ENCODE data around the gene TBC1D2.

The TBC1D2 gene

DNA sequence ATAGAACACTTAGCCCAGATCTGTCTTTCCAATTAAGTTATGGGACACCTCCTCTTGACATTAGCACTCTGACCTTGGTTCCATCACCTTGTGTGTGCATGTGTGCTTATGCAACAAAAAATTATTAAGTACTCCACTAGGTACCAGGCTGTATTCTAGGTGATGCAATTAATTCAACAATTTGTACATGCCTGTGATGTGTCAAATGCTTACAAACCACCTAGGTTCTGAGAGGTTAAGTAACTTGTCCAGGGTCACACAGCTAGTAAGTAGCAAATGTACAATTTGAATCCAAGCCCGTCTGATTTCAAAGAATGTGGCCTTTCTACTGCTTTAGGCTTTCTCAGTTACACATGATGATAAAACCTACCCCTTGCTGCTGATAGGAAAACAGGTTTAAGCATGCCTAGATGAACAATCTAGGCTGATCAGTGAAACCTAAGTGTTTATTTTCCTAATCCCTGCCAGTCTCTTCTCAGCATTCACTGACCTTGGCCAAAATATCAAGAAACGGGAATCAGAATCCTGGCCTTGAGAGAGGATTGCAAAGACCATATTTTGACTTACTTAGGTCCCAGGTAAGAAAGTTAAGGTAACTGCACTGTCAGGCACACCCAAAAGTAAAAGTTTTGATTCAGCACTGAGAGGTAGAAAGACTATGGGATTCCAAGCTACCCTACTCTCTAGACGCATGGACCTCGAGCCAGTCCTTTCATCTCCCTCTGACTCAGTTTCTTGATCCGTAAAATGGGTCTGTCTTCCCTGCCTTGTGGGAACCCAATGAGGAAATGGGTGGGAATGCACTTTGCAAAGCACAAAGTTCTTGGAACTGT lies 1.0 kb downstream of the TBC1D2 start:
- Histone ChIP-seq H3K4me2 (ENCODE audit: low read length) (peak overlapping the region; percentile 86), H2AFZ (ENCODE audit: low read depth, low read length) (0 out of 2 replicates have a peak overlapping the region, but pooled peaks have one; percentile 97), H3K9me3 (ENCODE audit: insufficient read depth, low read length) (no peaks in the 10 kb centered on the region), H4K20me1 (ENCODE audit: insufficient read depth, low read length) (no peaks in the 10 kb centered on the region), H3K36me3 (replicated peaks; ENCODE audit: low read depth, low read length) (no peaks in the 10 kb centered on the region), H3K27me3 (ENCODE audit: low read depth, low read length) (peaks cover 8% of the 10 kb centered on the region; the same call in 1 of the 2 replicates), H3K79me2 (ENCODE audit: low read length) (no peaks in the 10 kb centered on the region), H3K4me3 (ENCODE audit: low read length) (peak overlapping the region; percentile 89), H3K9ac (ENCODE audit: low read length) (no peak overlapping the region), H3K4me1 (ENCODE audit: low read length) (peaks cover 4% of the 10 kb centered on the region), H3K27ac (ENCODE audit: low read length) (no peak overlapping the region)
- TF ChIP-seq, protein P1, sequence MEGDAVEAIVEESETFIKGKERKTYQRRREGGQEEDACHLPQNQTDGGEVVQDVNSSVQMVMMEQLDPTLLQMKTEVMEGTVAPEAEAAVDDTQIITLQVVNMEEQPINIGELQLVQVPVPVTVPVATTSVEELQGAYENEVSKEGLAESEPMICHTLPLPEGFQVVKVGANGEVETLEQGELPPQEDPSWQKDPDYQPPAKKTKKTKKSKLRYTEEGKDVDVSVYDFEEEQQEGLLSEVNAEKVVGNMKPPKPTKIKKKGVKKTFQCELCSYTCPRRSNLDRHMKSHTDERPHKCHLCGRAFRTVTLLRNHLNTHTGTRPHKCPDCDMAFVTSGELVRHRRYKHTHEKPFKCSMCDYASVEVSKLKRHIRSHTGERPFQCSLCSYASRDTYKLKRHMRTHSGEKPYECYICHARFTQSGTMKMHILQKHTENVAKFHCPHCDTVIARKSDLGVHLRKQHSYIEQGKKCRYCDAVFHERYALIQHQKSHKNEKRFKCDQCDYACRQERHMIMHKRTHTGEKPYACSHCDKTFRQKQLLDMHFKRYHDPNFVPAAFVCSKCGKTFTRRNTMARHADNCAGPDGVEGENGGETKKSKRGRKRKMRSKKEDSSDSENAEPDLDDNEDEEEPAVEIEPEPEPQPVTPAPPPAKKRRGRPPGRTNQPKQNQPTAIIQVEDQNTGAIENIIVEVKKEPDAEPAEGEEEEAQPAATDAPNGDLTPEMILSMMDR (IDR thresholded peaks at IDR 0.05; ENCODE audit: low read depth, low read length): no peak
- TF ChIP-seq EZH2phosphoT487 (IDR thresholded peaks at IDR 0.05; ENCODE audit: low read depth): no peak

DNA sequence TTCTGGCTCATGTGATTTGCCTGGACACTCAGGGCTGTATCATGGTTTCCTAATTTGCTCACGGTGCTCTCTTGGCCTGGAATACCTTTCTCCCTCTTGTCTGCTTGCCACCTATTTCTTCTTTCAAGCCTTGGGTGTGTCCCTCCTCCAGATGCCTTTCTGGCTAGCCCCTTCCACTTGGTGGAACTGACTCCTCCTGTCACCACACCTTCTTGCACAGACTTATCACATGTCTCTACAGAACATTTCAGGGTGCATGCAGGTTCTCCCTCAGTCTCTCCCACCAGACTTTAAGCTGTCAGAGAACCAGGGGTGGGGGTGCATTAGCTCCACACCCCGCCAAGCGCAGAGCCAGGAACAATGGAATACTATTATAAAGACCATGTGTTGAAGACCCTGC lies 1.9 kb downstream of the TBC1D2 start:
- TF ChIP-seq, protein P1 (IDR thresholded peaks at IDR 0.05; ENCODE audit: low read depth, low read length): no peak
- TF ChIP-seq EZH2phosphoT487 (IDR thresholded peaks at IDR 0.05; ENCODE audit: low read depth): no peak
- no peaks in the 10 kb centered on the region for H3K79me2 ChIP-seq (ENCODE audit: low read length)
- no peaks in the 10 kb centered on the region for H3K36me3 ChIP-seq (replicated peaks; ENCODE audit: low read depth, low read length)
- peaks cover 4% of the 10 kb centered on the region for H3K4me1 ChIP-seq (ENCODE audit: low read length)
- H3K4me2 ChIP-seq (ENCODE audit: low read length): no peak overlapping the region
- no peaks in the 10 kb centered on the region for H3K9me3 ChIP-seq (ENCODE audit: insufficient read depth, low read length)
- H2AFZ ChIP-seq (ENCODE audit: low read depth, low read length): no peak overlapping the region
- peaks cover 8% of the 10 kb centered on the region; the same call in 1 of the 2 replicates for H3K27me3 ChIP-seq (ENCODE audit: low read depth, low read length)
- H3K4me3 ChIP-seq (ENCODE audit: low read length): no peak overlapping the region
- no peak overlapping the region for H3K27ac ChIP-seq (ENCODE audit: low read length)
- no peaks in the 10 kb centered on the region for H4K20me1 ChIP-seq (ENCODE audit: insufficient read depth, low read length)
- no peak overlapping the region for H3K9ac ChIP-seq (ENCODE audit: low read length)

DNA sequence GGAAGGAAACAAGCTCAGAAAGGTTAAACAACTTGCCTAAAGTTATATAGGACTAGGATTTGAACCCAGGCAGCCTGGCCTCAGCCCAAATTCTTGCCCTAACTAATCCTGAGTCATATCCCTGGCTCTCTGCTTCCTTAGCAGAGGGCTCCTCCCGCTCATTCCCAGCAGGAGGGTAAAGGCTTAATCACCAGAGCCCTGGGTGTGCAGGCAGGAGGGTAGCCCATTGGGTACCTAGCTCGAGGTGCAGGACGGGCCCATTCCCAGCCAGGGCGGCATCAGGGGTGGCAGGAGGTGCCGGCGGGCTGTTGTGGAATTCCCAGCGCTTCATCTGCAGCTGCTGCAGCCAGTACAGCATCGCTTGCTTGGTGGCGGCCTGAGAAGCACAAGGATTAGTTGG lies 3.9 kb downstream of the TBC1D2 start:
- H3K4me2 ChIP-seq (ENCODE audit: low read length): no peak overlapping the region
- no peaks in the 10 kb centered on the region for H3K9me3 ChIP-seq (ENCODE audit: insufficient read depth, low read length)
- H3K79me2 ChIP-seq (ENCODE audit: low read length): no peaks in the 10 kb centered on the region
- H3K4me3 ChIP-seq (ENCODE audit: low read length): no peak overlapping the region
- H3K27ac ChIP-seq (ENCODE audit: low read length): no peak overlapping the region
- H4K20me1 ChIP-seq (ENCODE audit: insufficient read depth, low read length): no peaks in the 10 kb centered on the region
- TF ChIP-seq EZH2phosphoT487 (IDR thresholded peaks at IDR 0.05; ENCODE audit: low read depth): no peak
- H3K4me1 ChIP-seq (ENCODE audit: low read length): peaks cover 4% of the 10 kb centered on the region
- peaks cover 8% of the 10 kb centered on the region; the same call in 1 of the 2 replicates for H3K27me3 ChIP-seq (ENCODE audit: low read depth, low read length)
- H2AFZ ChIP-seq (ENCODE audit: low read depth, low read length): no peak overlapping the region
- H3K36me3 ChIP-seq (replicated peaks; ENCODE audit: low read depth, low read length): no peaks in the 10 kb centered on the region
- H3K9ac ChIP-seq (ENCODE audit: low read length): no peak overlapping the region

DNA sequence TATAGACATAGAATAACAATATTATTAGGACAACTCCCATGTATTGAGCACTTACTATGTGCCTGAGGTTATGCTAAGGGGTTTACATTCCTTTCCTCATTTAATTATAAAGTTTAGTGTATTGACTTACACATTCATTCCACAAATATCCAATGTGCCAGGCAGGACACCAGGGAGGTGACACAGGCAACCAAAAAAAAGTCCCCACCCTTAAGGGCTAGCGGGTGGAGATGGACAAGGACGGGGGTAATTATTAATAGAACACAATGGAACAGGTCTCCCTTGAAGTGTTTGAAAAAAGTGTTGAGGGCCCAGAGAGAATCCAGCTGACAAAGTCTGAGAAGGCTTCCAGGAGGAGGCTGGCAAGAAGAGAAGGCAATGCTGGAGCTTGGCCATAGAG lies 5.7 kb downstream of the TBC1D2 start:
- TF ChIP-seq, protein P1 (IDR thresholded peaks at IDR 0.05; ENCODE audit: low read depth, low read length): no peak
- TF ChIP-seq EZH2phosphoT487 (IDR thresholded peaks at IDR 0.05; ENCODE audit: low read depth): no peak
- no peaks in the 10 kb centered on the region for H4K20me1 ChIP-seq (ENCODE audit: insufficient read depth, low read length)
- no peaks in the 10 kb centered on the region for H3K79me2 ChIP-seq (ENCODE audit: low read length)
- no peak overlapping the region for H2AFZ ChIP-seq (ENCODE audit: low read depth, low read length)
- H3K4me3 ChIP-seq (ENCODE audit: low read length): no peak overlapping the region
- H3K9ac ChIP-seq (ENCODE audit: low read length): no peak overlapping the region
- no peaks in the 10 kb centered on the region for H3K9me3 ChIP-seq (ENCODE audit: insufficient read depth, low read length)
- peaks cover under 1% of the 10 kb centered on the region for H3K4me1 ChIP-seq (ENCODE audit: low read length)
- H3K36me3 ChIP-seq (replicated peaks; ENCODE audit: low read depth, low read length): no peaks in the 10 kb centered on the region
- H3K27me3 ChIP-seq (ENCODE audit: low read depth, low read length): peaks cover 6% of the 10 kb centered on the region; the same call in 1 of the 2 replicates
- H3K4me2 ChIP-seq (ENCODE audit: low read length): no peak overlapping the region
- H3K27ac ChIP-seq (ENCODE audit: low read length): no peak overlapping the region
